Stimulated activated CD8-positive, alpha-beta memory T cell treated with anti-CD3 and anti-CD28 coated beads, Interleukin-4, amount 100 ng/mL, for 24 hours (primary cell): ENCODE results near the gene TNFRSF12A.
A peak's percentile ranks its signal among the peaks of the same experiment; 100 is the strongest.
"Not testable (repeated sequence)": the region's sequence is repeated elsewhere in the genome, so short reads cannot be mapped to it uniquely, and the experiment has no call there.

ENCODE experiments used
- DNase-seq: peaks from one replicate; pipeline ENCODE4 v3.0.0-alpha.2; 2020; ENCODE audit warnings: low read depth

Gene TNFRSF12A

GRCh38 chr16:3049921-3050481, 29.8 kb downstream of the TNFRSF12A start:
- DNase-seq, result no peak

GRCh38 chr16:3050487-3050886, 30.3 kb downstream of the TNFRSF12A start:
- no peak for DNase-seq

- no peak for DNase-seq
Measured at GRCh38 chr16:3051009-3051408, 30.8 kb downstream of the TNFRSF12A start.

- DNase-seq, result no peak
Measured at GRCh38 chr16:3051494-3051893, 31.3 kb downstream of the TNFRSF12A start.

- DNase-seq, result not testable (repeated sequence)
Measured at GRCh38 chr16:3052571-3053329, 32.6 kb downstream of the TNFRSF12A start.

- DNase-seq, result not testable (repeated sequence)
Measured at GRCh38 chr16:3053330-3053710, 33.2 kb downstream of the TNFRSF12A start.

- DNase-seq, result no peak
Measured at GRCh38 chr16:3054965-3055733, 35.0 kb downstream of the TNFRSF12A start.

GRCh38 chr16:3055734-3056115, 35.6 kb downstream of the TNFRSF12A start:
- DNase-seq, result not testable (repeated sequence)

- no peak for DNase-seq
Measured at GRCh38 chr16:3056336-3057180, 36.4 kb downstream of the TNFRSF12A start.

GRCh38 chr16:3057181-3058138, 37.3 kb downstream of the TNFRSF12A start:
- DNase-seq, result no peak

- DNase-seq, result no peak
Measured at GRCh38 chr16:3058139-3059030, 38.2 kb downstream of the TNFRSF12A start.

GRCh38 chr16:3059041-3059722, 39.0 kb downstream of the TNFRSF12A start:
- peak; percentile 81 for DNase-seq

- no peak for DNase-seq
Measured at GRCh38 chr16:3059723-3060242, 39.6 kb downstream of the TNFRSF12A start.

DNA sequence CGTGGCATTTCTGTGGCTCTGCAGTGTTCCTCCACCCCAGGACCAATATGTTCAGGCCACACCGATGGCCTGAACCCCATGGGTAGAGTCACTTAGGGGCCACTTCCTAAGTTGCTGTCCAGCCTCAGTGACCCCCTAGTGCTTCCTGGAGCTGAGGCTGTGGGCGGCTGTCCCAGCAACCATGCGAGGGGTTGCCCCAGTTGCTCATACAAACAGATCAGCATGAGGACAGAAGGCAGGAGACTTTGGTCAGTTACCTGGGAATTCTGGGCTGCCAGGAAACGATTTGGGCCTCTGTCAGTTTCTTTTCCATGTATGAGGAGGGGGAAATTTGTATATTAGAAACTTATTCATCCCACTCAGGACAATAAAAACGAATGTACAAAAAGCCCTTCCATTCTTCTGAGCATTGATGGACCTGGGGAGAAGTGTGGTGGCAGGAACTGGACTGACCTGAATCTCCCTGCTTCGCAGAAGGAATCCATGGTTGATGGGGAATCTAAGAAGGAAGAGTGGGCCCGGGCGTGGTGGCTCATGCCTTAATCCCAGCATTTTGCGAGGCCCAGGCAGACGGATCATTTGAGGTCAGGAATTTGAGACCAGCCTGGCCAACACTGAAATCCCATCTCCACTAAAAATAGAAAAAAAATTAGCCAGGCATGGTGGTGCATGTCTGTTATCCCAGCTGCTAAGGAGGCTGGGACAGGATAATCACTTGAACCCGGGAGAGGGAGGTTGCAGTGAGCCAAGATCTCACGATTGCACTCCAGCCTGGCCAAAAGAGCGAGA, 40.4 kb downstream of the TNFRSF12A start:
- DNase-seq, result no peak

GRCh38 chr16:3062553-3062952, 42.4 kb downstream of the TNFRSF12A start:
- DNase-seq, result no peak

GRCh38 chr16:3063625-3064386, 43.6 kb downstream of the TNFRSF12A start:
- no peak for DNase-seq

- peak; percentile 60 for DNase-seq
Measured at GRCh38 chr16:3065069-3065741, 45.0 kb downstream of the TNFRSF12A start, which contains the start of gene IL32. Gene IL32 (plus strand): TSS chr16:3065640. CDS start chr16:3065812, 172 bp downstream.
